Nephron progenitor cell (in vitro differentiated cells): ENCODE measurements around the gene ASS1.

Experiments
- DNase-seq: peaks from one replicate; pipeline ENCODE4 v3.0.0; 2021
- H3K27ac Mint-ChIP-seq: 2 replicates; pipeline ENCODE4 v1.8.0; 2021; ENCODE audit warnings: mild to moderate bottlenecking, moderate library complexity, mixed read lengths
- H3K27me3 Mint-ChIP-seq: 2 replicates; pipeline ENCODE4 v1.8.0; 2021; ENCODE audit warnings: mild to moderate bottlenecking, low read depth, mixed read lengths; ENCODE audit not compliant: poor library complexity
- H3K36me3 Mint-ChIP-seq: 2 replicates; pipeline ENCODE4 v1.8.0; 2021; ENCODE audit warnings: low read depth, mixed read lengths
- H3K4me1 Mint-ChIP-seq: 2 replicates; pipeline ENCODE4 v1.8.0; 2021; ENCODE audit warnings: mixed read lengths
- H3K4me3 Mint-ChIP-seq: 2 replicates; pipeline ENCODE4 v1.8.0; 2021; ENCODE audit warnings: mild to moderate bottlenecking, moderate library complexity, mixed read lengths
- H3K9me3 Mint-ChIP-seq: 2 replicates; pipeline ENCODE4 v1.8.0; 2021; ENCODE audit warnings: mild to moderate bottlenecking, moderate library complexity, mixed read lengths
- TF ChIP-seq, protein P1 (sequence below): fragments of 200-600 bp; sonication (generic); IDR thresholded peaks from 2 replicates; pipeline ENCODE4 v1.5.0; 2021; ENCODE audit warnings: antibody characterized with exemption

ASS1 gene

GRCh38 chr9:130430232-130430631 is 14.5 kb upstream of the ASS1 start:
- peaks cover 46% of the 10 kb centered on the region for H3K4me1 Mint-ChIP-seq
- peaks cover 40% of the 10 kb centered on the region for H3K27me3 Mint-ChIP-seq
- no peak overlapping the region for H3K27ac Mint-ChIP-seq
- H3K9me3 Mint-ChIP-seq: peaks cover 4% of the 10 kb centered on the region
- no peaks in the 10 kb centered on the region for H3K36me3 Mint-ChIP-seq
- TF ChIP-seq, protein P1, sequence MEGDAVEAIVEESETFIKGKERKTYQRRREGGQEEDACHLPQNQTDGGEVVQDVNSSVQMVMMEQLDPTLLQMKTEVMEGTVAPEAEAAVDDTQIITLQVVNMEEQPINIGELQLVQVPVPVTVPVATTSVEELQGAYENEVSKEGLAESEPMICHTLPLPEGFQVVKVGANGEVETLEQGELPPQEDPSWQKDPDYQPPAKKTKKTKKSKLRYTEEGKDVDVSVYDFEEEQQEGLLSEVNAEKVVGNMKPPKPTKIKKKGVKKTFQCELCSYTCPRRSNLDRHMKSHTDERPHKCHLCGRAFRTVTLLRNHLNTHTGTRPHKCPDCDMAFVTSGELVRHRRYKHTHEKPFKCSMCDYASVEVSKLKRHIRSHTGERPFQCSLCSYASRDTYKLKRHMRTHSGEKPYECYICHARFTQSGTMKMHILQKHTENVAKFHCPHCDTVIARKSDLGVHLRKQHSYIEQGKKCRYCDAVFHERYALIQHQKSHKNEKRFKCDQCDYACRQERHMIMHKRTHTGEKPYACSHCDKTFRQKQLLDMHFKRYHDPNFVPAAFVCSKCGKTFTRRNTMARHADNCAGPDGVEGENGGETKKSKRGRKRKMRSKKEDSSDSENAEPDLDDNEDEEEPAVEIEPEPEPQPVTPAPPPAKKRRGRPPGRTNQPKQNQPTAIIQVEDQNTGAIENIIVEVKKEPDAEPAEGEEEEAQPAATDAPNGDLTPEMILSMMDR: no peak
- DNase-seq: no peak
- no peak overlapping the region for H3K4me3 Mint-ChIP-seq

- Mint-ChIP-seq H3K36me3 (no peaks in the 10 kb centered on the region), H3K27me3 (peaks cover 46% of the 10 kb centered on the region), H3K4me3 (no peak overlapping the region), H3K9me3 (peaks cover 4% of the 10 kb centered on the region), H3K4me1 (peaks cover 43% of the 10 kb centered on the region), H3K27ac (no peak overlapping the region)
- DNase-seq: no peak
- TF ChIP-seq, protein P1: no peak
Measured at GRCh38 chr9:130430734-130431535, 13.8 kb upstream of the ASS1 start.

DNA sequence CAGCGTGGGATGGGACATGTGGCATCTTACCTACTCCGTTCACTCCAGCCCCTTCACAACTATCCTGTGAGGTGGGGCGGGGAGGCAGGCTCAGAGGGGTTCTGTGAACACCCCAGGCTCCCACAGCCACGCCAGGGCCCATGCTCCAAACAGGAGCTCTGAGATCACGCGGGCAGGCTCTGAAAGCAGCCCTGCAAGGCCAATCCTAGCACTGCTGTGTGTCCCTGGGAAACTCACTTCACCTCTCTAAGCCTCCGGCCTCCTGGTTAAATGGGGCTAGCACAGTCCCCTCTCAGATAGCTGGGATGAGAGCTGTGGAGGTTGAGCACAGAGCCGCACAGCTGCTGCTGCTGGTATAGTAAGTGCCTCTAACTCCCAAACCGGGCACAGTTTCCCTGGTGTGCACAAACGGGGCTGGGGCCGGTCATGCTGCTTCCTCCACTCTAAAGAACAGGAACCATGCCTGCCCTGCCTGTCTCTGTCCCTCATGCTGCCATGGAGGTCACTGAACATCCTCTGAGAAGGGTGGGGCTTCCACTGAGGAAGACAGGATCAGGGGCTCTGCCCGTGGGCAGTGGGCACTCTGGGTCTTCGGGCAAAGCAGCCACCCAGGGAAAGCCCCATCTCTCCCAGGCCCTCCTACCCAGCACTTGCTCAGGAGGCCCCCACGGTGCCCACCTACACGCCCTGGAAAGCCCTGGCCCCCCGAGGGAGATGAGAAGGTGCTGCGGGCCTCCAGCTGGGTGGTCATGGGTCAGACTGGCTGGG is 13.0 kb upstream of the ASS1 start:
- Mint-ChIP-seq H3K27ac (no peak overlapping the region), H3K27me3 (peaks cover 53% of the 10 kb centered on the region), H3K36me3 (no peaks in the 10 kb centered on the region), H3K9me3 (peaks cover 4% of the 10 kb centered on the region), H3K4me1 (peaks cover 35% of the 10 kb centered on the region), H3K4me3 (no peak overlapping the region)
- TF ChIP-seq, protein P1: no peak
- no peak for DNase-seq

DNA sequence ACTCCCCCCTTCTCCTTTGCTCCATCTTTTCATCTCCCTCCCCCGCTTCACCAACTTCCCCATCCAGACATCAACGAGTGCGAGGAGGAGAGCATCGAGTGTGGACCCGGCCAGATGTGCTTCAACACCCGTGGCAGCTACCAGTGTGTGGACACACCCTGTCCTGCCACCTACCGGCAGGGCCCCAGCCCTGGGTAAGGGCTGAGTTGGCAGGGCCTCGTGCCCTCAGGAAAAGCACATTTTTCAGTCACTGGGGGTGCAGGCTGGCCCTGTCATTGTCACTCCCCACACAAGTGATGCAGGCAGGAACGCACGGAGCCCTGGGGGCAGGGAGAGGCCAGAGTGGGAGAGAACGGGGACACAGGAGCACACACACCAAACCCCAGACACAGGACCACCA is 12.4 kb upstream of the ASS1 start:
- Mint-ChIP-seq H3K27me3 (peaks cover 54% of the 10 kb centered on the region), H3K9me3 (peaks cover 4% of the 10 kb centered on the region), H3K4me3 (no peak overlapping the region)

GRCh38 chr9:130432796-130433167 is 12.0 kb upstream of the ASS1 start:
- no peaks in the 10 kb centered on the region for H3K36me3 Mint-ChIP-seq
- peaks cover 36% of the 10 kb centered on the region for H3K4me1 Mint-ChIP-seq
- TF ChIP-seq, protein P1: no peak
- H3K27me3 Mint-ChIP-seq: peaks cover 59% of the 10 kb centered on the region
- DNase-seq: no peak
- peaks cover 4% of the 10 kb centered on the region for H3K9me3 Mint-ChIP-seq
- peak overlapping the region; percentile 50 for H3K4me3 Mint-ChIP-seq
- H3K27ac Mint-ChIP-seq: no peak overlapping the region

More for the DNA sequence above, 12.4 kb upstream of the ASS1 start:
- no peak for DNase-seq
- TF ChIP-seq, protein P1: no peak
- Mint-ChIP-seq H3K4me1 (peaks cover 35% of the 10 kb centered on the region), H3K36me3 (no peaks in the 10 kb centered on the region), H3K27ac (no peak overlapping the region)
